OCI-LY3 (cell line): ENCODE data around the gene ARHGAP42.

Source experiments
- EZH2phosphoT487 ChIP-seq: fragments of 200-600 bp; shearing (Covaris generic); IDR thresholded peaks from 2 replicates; pipeline ENCODE4 v1.6.1; 2018; ENCODE audit warnings: antibody characterized with exemption, mixed run types, low read depth
- TF ChIP-seq, protein P1 (sequence below): fragments of 200-600, 300-600 bp; sonication (generic); IDR thresholded peaks from 2 replicates; pipeline ENCODE4 v1.5.1; 2014; ENCODE audit warnings: antibody characterized with exemption, low read length, low read depth

- TF ChIP-seq, protein P1, sequence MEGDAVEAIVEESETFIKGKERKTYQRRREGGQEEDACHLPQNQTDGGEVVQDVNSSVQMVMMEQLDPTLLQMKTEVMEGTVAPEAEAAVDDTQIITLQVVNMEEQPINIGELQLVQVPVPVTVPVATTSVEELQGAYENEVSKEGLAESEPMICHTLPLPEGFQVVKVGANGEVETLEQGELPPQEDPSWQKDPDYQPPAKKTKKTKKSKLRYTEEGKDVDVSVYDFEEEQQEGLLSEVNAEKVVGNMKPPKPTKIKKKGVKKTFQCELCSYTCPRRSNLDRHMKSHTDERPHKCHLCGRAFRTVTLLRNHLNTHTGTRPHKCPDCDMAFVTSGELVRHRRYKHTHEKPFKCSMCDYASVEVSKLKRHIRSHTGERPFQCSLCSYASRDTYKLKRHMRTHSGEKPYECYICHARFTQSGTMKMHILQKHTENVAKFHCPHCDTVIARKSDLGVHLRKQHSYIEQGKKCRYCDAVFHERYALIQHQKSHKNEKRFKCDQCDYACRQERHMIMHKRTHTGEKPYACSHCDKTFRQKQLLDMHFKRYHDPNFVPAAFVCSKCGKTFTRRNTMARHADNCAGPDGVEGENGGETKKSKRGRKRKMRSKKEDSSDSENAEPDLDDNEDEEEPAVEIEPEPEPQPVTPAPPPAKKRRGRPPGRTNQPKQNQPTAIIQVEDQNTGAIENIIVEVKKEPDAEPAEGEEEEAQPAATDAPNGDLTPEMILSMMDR: no peak
- TF ChIP-seq EZH2phosphoT487: no peak
Observed at GRCh38 chr11:100984668-100985067, 297.6 kb downstream of the ARHGAP42 start.
